ENCODE data around the gene CHAC1.

Gene CHAC1

DNA sequence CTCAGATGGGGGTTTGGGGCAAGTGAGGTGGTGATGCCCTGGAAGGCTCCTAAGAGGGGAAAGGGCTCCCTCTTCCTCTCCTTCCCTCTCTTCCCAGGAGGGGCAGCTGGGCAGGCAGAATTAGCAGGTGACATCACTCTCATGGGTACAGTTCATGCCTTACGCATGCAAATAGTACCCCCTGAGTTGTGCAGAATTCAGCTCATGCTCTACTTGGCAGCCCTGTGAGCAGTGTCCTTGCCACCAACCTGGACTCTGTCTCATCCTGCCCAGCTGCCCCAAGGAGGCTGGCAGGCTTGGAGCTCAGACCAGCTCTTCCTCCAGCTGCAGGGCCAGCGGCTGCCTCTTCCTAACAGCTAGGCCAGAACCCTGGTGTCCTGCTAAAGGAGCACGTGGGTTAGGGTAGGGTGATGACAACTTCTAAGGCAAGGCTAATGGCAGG lies 3.3 kb downstream of the CHAC1 start:
- H3K27me3 ChIP-seq (ENCODE audit: insufficient read depth, insufficient read length) = peaks cover 26% of the 10 kb centered on the region
- H3K36me3 ChIP-seq (ENCODE audit: insufficient read depth, insufficient read length, low read length) = peaks cover 20% of the 10 kb centered on the region
- H3K4me3 ChIP-seq (ENCODE audit: insufficient read length, low read depth) = no peak overlapping the region
- TF ChIP-seq YY1 (IDR thresholded peaks at IDR 0.05; ENCODE audit: insufficient read depth, insufficient read length) (no peak), ZNF274 (IDR thresholded peaks at IDR 0.05; ENCODE audit: low read depth, low read length) (no peak), SUZ12 (IDR thresholded peaks at IDR 0.05; ENCODE audit: extremely low read depth, insufficient read depth, insufficient read length) (no peak)
- H3K4me1 ChIP-seq (ENCODE audit: insufficient read depth, insufficient read length) = peaks cover 8% of the 10 kb centered on the region
- no peaks in the 10 kb centered on the region for H3K9me3 ChIP-seq (ENCODE audit: insufficient read depth, low read length)
- no peak overlapping the region for H3K9ac ChIP-seq (ENCODE audit: insufficient read length, low read depth)
- no peak for DNase-seq (ENCODE audit: low read depth, low spot score)

DNA sequence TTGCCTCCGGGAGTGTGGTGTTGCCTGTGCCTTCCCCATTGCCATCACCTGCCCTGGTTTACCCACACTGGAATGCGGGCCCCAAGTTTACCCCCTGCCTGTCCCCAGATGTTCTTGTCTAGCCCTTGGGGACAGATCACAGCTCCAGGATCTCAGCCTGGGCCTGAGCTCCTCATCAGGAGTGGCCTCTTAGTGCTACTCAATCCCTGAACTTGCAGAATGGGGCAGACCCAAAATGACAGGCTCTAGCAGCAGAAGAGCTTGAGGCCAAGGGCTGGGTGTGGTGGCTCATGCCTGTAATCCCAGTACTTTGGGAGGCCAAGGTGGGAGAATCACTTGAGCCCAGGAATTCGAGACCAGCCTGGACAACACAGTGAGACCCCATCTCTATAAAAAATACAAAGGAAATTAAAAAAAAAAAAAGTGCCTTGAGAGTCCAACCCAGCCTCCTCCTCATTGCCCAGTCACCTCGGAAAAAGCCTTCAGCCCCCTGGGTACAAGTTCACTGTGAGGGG lies 3.8 kb downstream of the CHAC1 start:
- Histone ChIP-seq H3K27me3 (ENCODE audit: insufficient read depth, insufficient read length) (peaks cover 21% of the 10 kb centered on the region), H3K9ac (ENCODE audit: insufficient read length, low read depth) (no peak overlapping the region), H3K36me3 (ENCODE audit: insufficient read depth, insufficient read length, low read length) (peaks cover 20% of the 10 kb centered on the region), H3K9me3 (ENCODE audit: insufficient read depth, low read length) (no peaks in the 10 kb centered on the region), H3K4me1 (ENCODE audit: insufficient read depth, insufficient read length) (peaks cover 8% of the 10 kb centered on the region), H3K4me3 (ENCODE audit: insufficient read length, low read depth) (no peak overlapping the region)
- no peak for TF ChIP-seq YY1 (IDR thresholded peaks at IDR 0.05; ENCODE audit: insufficient read depth, insufficient read length)
- TF ChIP-seq ZNF274 (IDR thresholded peaks at IDR 0.05; ENCODE audit: low read depth, low read length) = no peak
- no peak for TF ChIP-seq SUZ12 (IDR thresholded peaks at IDR 0.05; ENCODE audit: extremely low read depth, insufficient read depth, insufficient read length)
- no peak for DNase-seq (ENCODE audit: low read depth, low spot score)

DNA sequence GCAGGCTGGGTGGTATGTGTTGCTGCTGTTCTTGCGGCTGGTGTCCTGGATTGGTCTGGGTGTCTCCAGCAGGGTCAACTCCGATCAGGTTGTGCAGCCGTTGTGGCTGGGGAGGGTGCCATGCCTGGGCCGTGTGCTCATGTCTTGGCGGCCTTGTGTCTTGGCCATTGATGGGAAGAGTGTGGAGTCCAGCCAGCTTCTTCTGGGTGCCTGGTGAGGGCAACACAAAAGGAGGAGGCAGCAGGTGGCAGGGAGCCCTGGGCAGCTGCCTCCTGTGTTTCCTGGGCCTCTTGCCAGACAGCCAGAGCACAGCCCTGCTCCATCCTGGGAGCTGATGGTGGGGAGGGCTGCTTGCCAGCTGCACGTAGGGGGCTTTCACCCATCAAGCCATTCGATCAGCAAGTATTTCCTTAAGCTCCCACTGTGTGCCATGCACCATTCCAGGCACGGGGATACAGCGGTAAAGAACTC lies 4.3 kb downstream of the CHAC1 start:
- no peak overlapping the region for H3K4me3 ChIP-seq (ENCODE audit: insufficient read length, low read depth)
- H3K9ac ChIP-seq (ENCODE audit: insufficient read length, low read depth) = no peak overlapping the region
- peaks cover 20% of the 10 kb centered on the region for H3K36me3 ChIP-seq (ENCODE audit: insufficient read depth, insufficient read length, low read length)
- peaks cover 8% of the 10 kb centered on the region for H3K4me1 ChIP-seq (ENCODE audit: insufficient read depth, insufficient read length)
- peaks cover 17% of the 10 kb centered on the region for H3K27me3 ChIP-seq (ENCODE audit: insufficient read depth, insufficient read length)
- no peaks in the 10 kb centered on the region for H3K9me3 ChIP-seq (ENCODE audit: insufficient read depth, low read length)
- DNase-seq (ENCODE audit: low read depth, low spot score) = no peak
- TF ChIP-seq YY1 (IDR thresholded peaks at IDR 0.05; ENCODE audit: insufficient read depth, insufficient read length) (no peak), SUZ12 (IDR thresholded peaks at IDR 0.05; ENCODE audit: extremely low read depth, insufficient read depth, insufficient read length) (no peak)

DNA sequence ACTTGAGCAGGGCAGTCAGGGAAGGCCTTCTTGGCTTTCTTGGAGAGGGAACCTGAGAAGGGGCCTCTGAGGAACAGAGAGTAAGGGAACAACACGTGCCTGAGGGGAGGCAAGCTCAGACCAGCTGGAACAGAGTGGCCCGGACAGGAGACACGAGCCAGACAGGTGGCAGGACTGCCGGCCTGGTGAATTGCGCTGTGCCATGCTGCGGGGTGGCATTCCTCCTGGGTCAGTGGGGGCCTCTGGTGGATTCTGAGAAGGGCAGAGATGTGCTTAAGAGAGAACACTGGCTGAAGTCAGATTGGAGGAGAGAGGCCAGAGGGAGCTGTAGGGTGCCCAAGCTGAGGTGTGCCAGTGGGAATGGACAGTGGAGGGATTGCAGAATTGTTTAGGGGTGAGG lies 4.9 kb downstream of the CHAC1 start:
- Histone ChIP-seq H3K4me1 (ENCODE audit: insufficient read depth, insufficient read length) (peaks cover 8% of the 10 kb centered on the region), H3K9ac (ENCODE audit: insufficient read length, low read depth) (no peak overlapping the region), H3K4me3 (ENCODE audit: insufficient read length, low read depth) (no peak overlapping the region), H3K9me3 (ENCODE audit: insufficient read depth, low read length) (no peaks in the 10 kb centered on the region), H3K36me3 (ENCODE audit: insufficient read depth, insufficient read length, low read length) (peaks cover 20% of the 10 kb centered on the region), H3K27me3 (ENCODE audit: insufficient read depth, insufficient read length) (peaks cover 23% of the 10 kb centered on the region)
- no peak for DNase-seq (ENCODE audit: low read depth, low spot score)
- TF ChIP-seq ZNF274 (IDR thresholded peaks at IDR 0.05; ENCODE audit: low read depth, low read length) (no peak), SUZ12 (IDR thresholded peaks at IDR 0.05; ENCODE audit: extremely low read depth, insufficient read depth, insufficient read length) (no peak), YY1 (IDR thresholded peaks at IDR 0.05; ENCODE audit: insufficient read depth, insufficient read length) (no peak)

DNA sequence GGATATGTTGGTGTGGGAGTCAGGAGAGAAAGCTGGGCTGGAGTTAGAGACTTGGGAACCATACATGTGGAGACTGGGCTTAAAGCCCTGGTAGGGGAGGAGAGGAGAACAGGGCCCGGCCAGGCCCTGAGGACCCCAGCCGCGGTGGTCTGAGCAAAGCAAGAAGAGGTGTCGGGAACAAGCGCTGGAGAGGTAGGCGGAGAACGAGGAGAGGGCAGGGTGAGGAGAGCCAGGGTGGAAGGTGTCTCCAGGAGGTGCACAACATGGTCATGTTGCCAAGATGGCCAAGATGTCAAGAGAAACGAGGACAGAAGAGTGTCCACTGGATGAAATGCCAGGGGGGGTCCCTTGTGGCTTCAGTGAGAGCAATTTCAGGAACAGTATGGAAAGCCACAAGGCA lies 5.5 kb downstream of the CHAC1 start:
- Histone ChIP-seq H3K9ac (ENCODE audit: insufficient read length, low read depth) (peak overlapping the region; percentile 21), H3K9me3 (ENCODE audit: insufficient read depth, low read length) (no peaks in the 10 kb centered on the region), H3K36me3 (ENCODE audit: insufficient read depth, insufficient read length, low read length) (peaks cover 20% of the 10 kb centered on the region), H3K4me3 (ENCODE audit: insufficient read length, low read depth) (no peak overlapping the region), H3K4me1 (ENCODE audit: insufficient read depth, insufficient read length) (peaks cover 8% of the 10 kb centered on the region), H3K27me3 (ENCODE audit: insufficient read depth, insufficient read length) (peaks cover 20% of the 10 kb centered on the region)
- no peak for TF ChIP-seq ZNF274 (IDR thresholded peaks at IDR 0.05; ENCODE audit: low read depth, low read length)
- TF ChIP-seq SUZ12 (IDR thresholded peaks at IDR 0.05; ENCODE audit: extremely low read depth, insufficient read depth, insufficient read length) = no peak
- no peak for TF ChIP-seq YY1 (IDR thresholded peaks at IDR 0.05; ENCODE audit: insufficient read depth, insufficient read length)
- no peak for DNase-seq (ENCODE audit: low read depth, low spot score)

DNA sequence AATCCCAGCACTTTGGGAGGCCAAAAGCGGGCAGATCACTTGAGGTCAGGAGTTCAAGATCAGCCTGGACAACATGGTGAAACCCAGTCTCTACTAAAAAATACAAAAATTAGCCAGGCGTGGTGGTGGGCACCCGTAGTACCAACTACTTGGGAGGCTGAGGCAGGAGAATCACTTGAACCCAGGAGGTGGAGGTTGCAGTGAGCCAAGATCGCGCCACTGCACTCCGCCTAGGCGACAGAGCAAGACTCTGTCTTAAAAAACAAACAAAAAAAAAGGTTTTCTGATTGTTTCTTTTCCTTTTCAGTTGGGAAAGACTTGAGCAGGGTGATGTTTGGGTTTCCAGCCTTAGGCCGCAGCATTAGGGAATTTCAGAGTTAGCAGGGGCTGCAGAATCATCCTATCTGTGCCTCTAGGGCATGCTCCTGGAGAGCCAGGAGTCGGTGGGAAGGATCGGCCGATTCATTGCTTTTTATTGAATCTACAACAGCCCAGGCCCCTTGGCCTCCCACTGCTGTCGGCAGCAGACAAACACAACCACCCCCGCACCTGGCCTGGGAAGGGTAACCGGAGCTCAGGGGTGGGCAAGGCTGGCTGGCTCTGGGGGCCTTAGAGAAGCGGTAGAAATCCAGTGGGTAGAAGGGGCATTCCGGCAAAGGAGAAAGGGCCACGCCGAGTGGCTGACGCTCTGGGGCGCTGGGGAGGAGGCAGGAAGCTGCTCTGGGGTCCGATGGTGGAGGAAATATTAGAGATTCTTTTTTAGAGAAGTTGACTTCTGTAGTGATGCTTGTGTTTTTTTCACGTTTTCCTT lies 6.3 kb downstream of the CHAC1 start:
- peaks cover 4% of the 10 kb centered on the region for H3K4me1 ChIP-seq (ENCODE audit: insufficient read depth, insufficient read length)
- H3K4me3 ChIP-seq (ENCODE audit: insufficient read length, low read depth) = no peak overlapping the region
- peaks cover 20% of the 10 kb centered on the region for H3K36me3 ChIP-seq (ENCODE audit: insufficient read depth, insufficient read length, low read length)
- no peaks in the 10 kb centered on the region for H3K9me3 ChIP-seq (ENCODE audit: insufficient read depth, low read length)
- TF ChIP-seq SUZ12 (IDR thresholded peaks at IDR 0.05; ENCODE audit: extremely low read depth, insufficient read depth, insufficient read length) (no peak), ZNF274 (IDR thresholded peaks at IDR 0.05; ENCODE audit: low read depth, low read length) (no peak), YY1 (IDR thresholded peaks at IDR 0.05; ENCODE audit: insufficient read depth, insufficient read length) (no peak)
- peaks cover 20% of the 10 kb centered on the region for H3K27me3 ChIP-seq (ENCODE audit: insufficient read depth, insufficient read length)
- DNase-seq (ENCODE audit: low read depth, low spot score) = no peak
- no peak overlapping the region for H3K9ac ChIP-seq (ENCODE audit: insufficient read length, low read depth)

DNA sequence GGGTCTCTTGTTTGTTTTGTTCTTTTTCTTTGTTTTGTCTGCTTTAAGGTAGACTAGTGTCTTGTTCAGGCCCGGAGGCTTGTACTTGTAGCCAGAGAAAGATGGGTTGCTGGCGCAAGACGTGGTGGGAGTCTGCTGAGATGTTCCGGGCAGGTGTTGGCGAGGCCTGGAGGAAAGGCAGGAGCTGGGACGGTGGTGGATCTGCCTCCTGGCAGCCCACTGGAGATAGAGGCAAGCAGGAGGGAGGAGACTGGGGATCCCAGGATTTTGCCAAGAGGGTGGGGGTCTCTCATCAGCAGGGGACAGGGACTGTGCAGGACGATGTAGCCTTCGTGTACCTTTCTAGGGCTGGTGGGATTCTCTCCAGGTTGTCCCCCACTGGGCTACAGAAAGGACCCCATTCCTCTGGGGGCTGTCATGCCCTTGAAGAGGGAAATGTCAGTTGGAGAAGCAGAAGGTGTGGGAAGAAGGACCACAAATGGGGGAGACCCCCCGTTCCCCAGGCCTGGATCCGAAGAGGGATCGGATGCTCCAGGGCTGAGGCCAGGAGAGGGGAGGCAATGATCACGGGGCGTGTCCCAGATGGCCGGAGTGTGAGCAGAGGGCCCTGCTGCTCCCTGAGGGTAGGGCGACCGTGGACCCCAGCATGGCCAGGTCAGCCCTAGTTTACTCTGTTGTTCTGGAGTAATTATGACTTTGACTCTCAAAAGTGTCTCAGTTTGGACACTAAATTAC lies 7.0 kb downstream of the CHAC1 start:
- Histone ChIP-seq H3K9me3 (ENCODE audit: insufficient read depth, low read length) (no peaks in the 10 kb centered on the region), H3K4me3 (ENCODE audit: insufficient read length, low read depth) (no peak overlapping the region), H3K27me3 (ENCODE audit: insufficient read depth, insufficient read length) (peaks cover 28% of the 10 kb centered on the region), H3K9ac (ENCODE audit: insufficient read length, low read depth) (no peak overlapping the region), H3K4me1 (ENCODE audit: insufficient read depth, insufficient read length) (peaks cover 4% of the 10 kb centered on the region), H3K36me3 (ENCODE audit: insufficient read depth, insufficient read length, low read length) (peaks cover 17% of the 10 kb centered on the region)
- TF ChIP-seq SUZ12 (IDR thresholded peaks at IDR 0.05; ENCODE audit: extremely low read depth, insufficient read depth, insufficient read length) (no peak), ZNF274 (IDR thresholded peaks at IDR 0.05; ENCODE audit: low read depth, low read length) (no peak), YY1 (IDR thresholded peaks at IDR 0.05; ENCODE audit: insufficient read depth, insufficient read length) (no peak)
- no peak for DNase-seq (ENCODE audit: low read depth, low spot score)
